ENCODE measurements around the gene ZNF683. TPM values are rescaled to one million over a fixed set of nuclear protein-coding genes. Genes with fewer than 3 reads are reported as not detected.

The ZNF683 gene
- total and polyA plus RNA-seq, 4 donors, result 0.09 to 0.17 TPM; not detected in 2

- WGBS, result 81% methylated on average over 3 of the region's 3 CpGs
- DNase-seq (ENCODE audit: low spot score), result no peak
- no peak for TF ChIP-seq JUND (IDR thresholded peaks at IDR 0.05)
- no peak for TF ChIP-seq RAD21 (IDR thresholded peaks at IDR 0.05)
- TF ChIP-seq ZBTB33 (IDR thresholded peaks at IDR 0.05), result no peak
- no peak for TF ChIP-seq REST (IDR thresholded peaks at IDR 0.05)
- TF ChIP-seq ATF3 (IDR thresholded peaks at IDR 0.05), result no peak
- TF ChIP-seq CTCF (IDR thresholded peaks at IDR 0.05; ENCODE audit: low read depth, low read length, missing input control), result no peak
- no peak for TF ChIP-seq EGR1 (IDR thresholded peaks at IDR 0.05; ENCODE audit: low read depth in 2 of 2)
- TF ChIP-seq MAX (IDR thresholded peaks at IDR 0.05), result no peak
- no peak for TF ChIP-seq FOXA2 (IDR thresholded peaks at IDR 0.05)
- TF ChIP-seq NR2F2 (IDR thresholded peaks at IDR 0.05), result no peak
- no peak for TF ChIP-seq GABPA (IDR thresholded peaks at IDR 0.05 in 1 of 2, conservative IDR thresholded peaks at IDR 0.05 in 1 of 2)
- no peak for TF ChIP-seq TAF1 (conservative IDR thresholded peaks at IDR 0.05)
- TF ChIP-seq HNF4A (conservative IDR thresholded peaks at IDR 0.05), result no peak
- TF ChIP-seq FOXA1 (IDR thresholded peaks at IDR 0.05), result no peak
- TF ChIP-seq RXRA (IDR thresholded peaks at IDR 0.05), result no peak
- H3K9me3 ChIP-seq (ENCODE audit: control insufficient read depth in 4 of 4, low read length in 3 of 4), result no peaks in the 10 kb centered on the region
- no peak overlapping the region for H3K4me3 ChIP-seq (ENCODE audit: low read depth in 1 of 3, low read length in 3 of 3)
- no peak overlapping the region for H3K9ac ChIP-seq (ENCODE audit: low read depth in 1 of 2, low read length in 2 of 2)
- H3K27me3 ChIP-seq (ENCODE audit: control insufficient read depth in 4 of 4, insufficient read depth in 4 of 4, low read length in 3 of 4), result no peaks in the 10 kb centered on the region
- H3K36me3 ChIP-seq (ENCODE audit: control insufficient read depth in 4 of 4, insufficient read depth in 3 of 4, low read depth in 1 of 4, low read length in 3 of 4), result no peaks in the 10 kb centered on the region
- no peak overlapping the region for H3K27ac ChIP-seq (ENCODE audit: low read depth in 1 of 2, low read length in 2 of 2)
- no peaks in the 10 kb centered on the region for H3K4me1 ChIP-seq (ENCODE audit: control insufficient read depth in 4 of 4, insufficient read depth in 4 of 4, low read length in 3 of 4)
Measured at GRCh38 chr1:26384076-26384475, 11.5 kb upstream of the ZNF683 start.

- no peak overlapping the region for H3K27ac ChIP-seq (ENCODE audit: low read depth in 1 of 2, low read length in 2 of 2)
- no peak overlapping the region for H3K9ac ChIP-seq (ENCODE audit: low read depth in 1 of 2, low read length in 2 of 2)
- no peak for DNase-seq (ENCODE audit: low spot score)
- H3K4me3 ChIP-seq (ENCODE audit: low read depth in 1 of 3, low read length in 3 of 3), result no peak overlapping the region
- H3K36me3 ChIP-seq (ENCODE audit: control insufficient read depth in 4 of 4, insufficient read depth in 3 of 4, low read depth in 1 of 4, low read length in 3 of 4), result no peaks in the 10 kb centered on the region
- H3K4me1 ChIP-seq (ENCODE audit: control insufficient read depth in 4 of 4, insufficient read depth in 4 of 4, low read length in 3 of 4), result no peaks in the 10 kb centered on the region
- H3K9me3 ChIP-seq (ENCODE audit: control insufficient read depth in 4 of 4, low read length in 3 of 4), result no peaks in the 10 kb centered on the region
- WGBS, result 91% methylated on average over 3 of the region's 3 CpGs
- H3K27me3 ChIP-seq (ENCODE audit: control insufficient read depth in 4 of 4, insufficient read depth in 4 of 4, low read length in 3 of 4), result no peaks in the 10 kb centered on the region
- TF ChIP-seq EGR1 (IDR thresholded peaks at IDR 0.05; ENCODE audit: low read depth in 2 of 2) (no peak), ATF3 (IDR thresholded peaks at IDR 0.05) (no peak), NR2F2 (IDR thresholded peaks at IDR 0.05) (no peak), HNF4A (conservative IDR thresholded peaks at IDR 0.05) (no peak), RAD21 (IDR thresholded peaks at IDR 0.05) (no peak), YY1 (IDR thresholded peaks at IDR 0.05) (no peak), FOXA1 (IDR thresholded peaks at IDR 0.05) (no peak), HNF4G (IDR thresholded peaks at IDR 0.05) (no peak), GABPA (IDR thresholded peaks at IDR 0.05 in 1 of 2, conservative IDR thresholded peaks at IDR 0.05 in 1 of 2) (no peak), FOXA2 (IDR thresholded peaks at IDR 0.05) (no peak), SP1 (IDR thresholded peaks at IDR 0.05) (no peak), REST (IDR thresholded peaks at IDR 0.05) (no peak), RXRA (IDR thresholded peaks at IDR 0.05) (no peak)
Measured at GRCh38 chr1:26378879-26379251, 6.3 kb upstream of the ZNF683 start.

Measured in liver (tissue), 9 donors.